B cell (primary cell): ENCODE data around the gene CEND1. TPM values are rescaled to one million over a fixed set of nuclear protein-coding genes. Genes with fewer than 3 reads are reported as not detected.
"Not testable (repeated sequence)": the region's sequence is repeated elsewhere in the genome, so short reads cannot be mapped to it uniquely, and the experiment has no call there.

Experiments used
- ATAC-seq: fragments of 200-7000 bp; cut with Tn5 transposase; one replicate; pipeline ENCODE4 v1.10.0; 2021; ENCODE audit warnings: low read depth, mild to moderate bottlenecking, moderate number of reproducible peaks, moderate library complexity
- CTCF ChIA-PET: fragments of 350-600 bp; sonication (Branson Sonifier 250); formaldehyde crosslinking; loops from one replicate; lab custom pipeline; 2021; ENCODE audit warnings: antibody characterized with exemption, inconsistent platforms; lab: Charles Lee
- POLR2A ChIA-PET: fragments of 350-600 bp; sonication (Branson Sonifier 250); formaldehyde crosslinking; loops from one replicate; lab custom pipeline; 2021; ENCODE audit warnings: antibody characterized with exemption; lab: Charles Lee
- DNase-seq: peaks from one replicate; pipeline ENCODE4 v3.0.0; 2013
- H2AFZ ChIP-seq: 2 replicates; pipeline ENCODE4 v1.6.1; 2012; ENCODE audit warnings: mild to moderate bottlenecking, low read depth, low read length; ENCODE audit not compliant: insufficient read depth, poor library complexity, severe bottlenecking
- H3K27ac ChIP-seq, 2 donors: 1 replicate in 1 of 2; 2 replicates in 1 of 2; pipeline ENCODE4 v1.5.1; 2012 to 2013; ENCODE audit warnings: low read length in 2 of 2, mild to moderate bottlenecking in 2 of 2, moderate library complexity in 1 of 2
- H3K27me3 ChIP-seq, 4 experiments: fragments of 200-600 bp in 1 of 4; sonication (generic) in 1 of 4; replicated peaks in 1 of 4; 1 replicate in 2 of 4; 2 replicates in 2 of 4; pipeline versions ENCODE4 v1.6.1 to v1.7.0; 2013 to 2016; ENCODE audit warnings: low read length in 3 of 4, mild to moderate bottlenecking in 2 of 4, mixed read lengths in 1 of 4, moderate library complexity in 1 of 4; ENCODE audit not compliant: insufficient read depth in 4 of 4, control insufficient read depth in 3 of 4; ENCODE audit errors: control extremely low read depth in 1 of 4
- H3K36me3 ChIP-seq, 2 experiments: replicated peaks in 1 of 2; 1 replicate in 1 of 2; 2 replicates in 1 of 2; pipeline versions ENCODE4 v1.6.1 to v1.7.1; 2013; ENCODE audit warnings: low read length in 1 of 2; ENCODE audit not compliant: insufficient read depth in 2 of 2, control insufficient read depth in 1 of 2; ENCODE audit errors: control extremely low read depth in 1 of 2, extremely low read depth in 1 of 2
- H3K4me1 ChIP-seq, 2 donors: fragments of 200-600 bp in 1 of 2; sonication (generic) in 1 of 2; 1 replicate in 1 of 2; 2 replicates in 1 of 2; pipeline versions ENCODE4 v1.5.1 to v1.6.1; 2013 to 2017; ENCODE audit warnings: low read length in 2 of 2; ENCODE audit not compliant: control insufficient read depth in 2 of 2, insufficient read depth in 2 of 2
- H3K4me2 ChIP-seq: replicated peaks from 2 replicates; pipeline ENCODE3; 2012; ENCODE audit warnings: mild to moderate bottlenecking, low read depth, low read length; ENCODE audit not compliant: poor library complexity, severe bottlenecking
- H3K4me3 ChIP-seq, 5 experiments: fragments of 200-600 bp in 1 of 5; sonication (generic) in 1 of 5; 1 replicate in 3 of 5; 2 replicates in 2 of 5; pipeline versions ENCODE4 v1.5.1 to v1.7.0; 2011 to 2016; ENCODE audit warnings: low read length in 4 of 5, mild to moderate bottlenecking in 4 of 5, low read depth in 2 of 5, control low read depth in 1 of 5, moderate library complexity in 1 of 5; ENCODE audit not compliant: insufficient read depth in 1 of 5; ENCODE audit errors: control extremely low read depth in 1 of 5, extremely low read depth in 1 of 5
- H3K79me2 ChIP-seq: fragments of 200-600 bp; sonication (generic); one replicate; pipeline ENCODE4 v1.6.0; 2016; ENCODE audit warnings: low read length; ENCODE audit not compliant: control insufficient read depth, insufficient read depth
- H3K9ac ChIP-seq: fragments of 200-600 bp; sonication (generic); 2 replicates; pipeline ENCODE4 v1.6.1; 2017; ENCODE audit warnings: mild to moderate bottlenecking, low read length, moderate library complexity
- H3K9me3 ChIP-seq, 3 donors: one replicate each; pipeline versions ENCODE4 v1.6.1 to v1.7.1; 2013; ENCODE audit warnings: low read length in 2 of 3; ENCODE audit not compliant: control insufficient read depth in 2 of 3, insufficient read depth in 1 of 3; ENCODE audit errors: control extremely low read depth in 1 of 3
- H4K20me1 ChIP-seq: 2 replicates; pipeline ENCODE4 v1.6.0; 2012; ENCODE audit warnings: mild to moderate bottlenecking, low read length; ENCODE audit not compliant: insufficient read depth, control insufficient read depth, poor library complexity, severe bottlenecking
- H3K27ac Mint-ChIP-seq: one replicate; pipeline ENCODE4 v1.8.0; 2021; ENCODE audit warnings: mixed read lengths
- H3K27me3 Mint-ChIP-seq: one replicate; pipeline ENCODE4 v1.8.0; 2021; ENCODE audit warnings: mixed read lengths
- H3K4me1 Mint-ChIP-seq: one replicate; pipeline ENCODE4 v1.8.0; 2021; ENCODE audit warnings: mixed read lengths
- H3K4me3 Mint-ChIP-seq: one replicate; pipeline ENCODE4 v1.8.0; 2021; ENCODE audit warnings: mixed read lengths
- H3K9me3 Mint-ChIP-seq: one replicate; pipeline ENCODE4 v1.8.0; 2022; ENCODE audit warnings: mixed read lengths; ENCODE audit not compliant: insufficient read depth
- EZH2 ChIP-seq: IDR thresholded peaks from 2 replicates; pipeline ENCODE4 v1.6.1; 2012; ENCODE audit warnings: borderline replicate concordance, low read depth, mild to moderate bottlenecking, moderate library complexity, low read length; ENCODE audit not compliant: insufficient read depth, poor library complexity, severe bottlenecking
- WGBS: methylation state at CpG from one replicate; pipeline ENCODE4 v1.1.5; 2013; ENCODE audit warnings: missing lambda C conversion rate; ENCODE audit not compliant: insufficient coverage; 5-methylcytosine and 5-hydroxymethylcytosine counted together
- intact Hi-C: fragments of 100-400 bp; cut with micrococcal nuclease; formaldehyde crosslinking; loops from one replicate; pipeline ENCODE4 v1.10.0; 2022
- polyA plus RNA-seq: library from polyadenylated mRNA; depleted of rRNA; stranded (reverse); fragments of >200 nt; gene quantifications from 2 replicates; pipeline ENCODE4 v1.2.3, GENCODE V29; 2012
- total RNA-seq, 2 donors: library from RNA; stranded (reverse); fragments of 120-200 nt in 1 of 2; gene quantifications; 1 replicate in 1 of 2; 2 replicates in 1 of 2; pipeline versions ENCODE4 v1.2.3 to v1.2.4, GENCODE V29; 2013 to 2022
- TF ChIP-seq, protein P1 (sequence below): fragments of 200-600 bp; IDR thresholded peaks from one replicate; pipeline ENCODE4 v1.8.0; 2022; ENCODE audit warnings: antibody characterized with exemption, mild to moderate bottlenecking

The CEND1 gene
- total and polyA plus RNA-seq, 2 donors (not counting 1 experiment from before 2014, with no cell fraction given), result 0.13 to 0.39 TPM

DNA sequence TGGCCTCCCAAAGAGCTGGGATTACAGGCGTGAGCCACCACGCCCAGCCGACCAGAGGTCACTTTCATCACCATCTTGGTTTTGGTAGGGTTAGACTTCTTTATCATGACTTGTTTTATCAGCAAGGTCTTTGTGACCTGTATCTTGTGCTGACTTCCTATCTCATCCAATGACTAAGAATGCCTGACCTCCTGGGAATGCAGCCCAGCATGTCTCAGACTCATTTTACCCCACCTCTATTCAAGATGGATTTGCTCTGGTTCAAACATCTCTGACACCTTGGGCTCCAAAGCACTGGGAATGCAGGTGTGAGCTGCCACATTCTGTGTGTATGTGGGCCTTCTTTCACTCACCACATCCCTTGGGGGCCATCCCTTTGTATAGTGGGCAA, 47.7 kb downstream of the CEND1 start:
- DNase-seq, result no peak
- TF ChIP-seq EZH2, result no peak
- TF ChIP-seq, protein P1, sequence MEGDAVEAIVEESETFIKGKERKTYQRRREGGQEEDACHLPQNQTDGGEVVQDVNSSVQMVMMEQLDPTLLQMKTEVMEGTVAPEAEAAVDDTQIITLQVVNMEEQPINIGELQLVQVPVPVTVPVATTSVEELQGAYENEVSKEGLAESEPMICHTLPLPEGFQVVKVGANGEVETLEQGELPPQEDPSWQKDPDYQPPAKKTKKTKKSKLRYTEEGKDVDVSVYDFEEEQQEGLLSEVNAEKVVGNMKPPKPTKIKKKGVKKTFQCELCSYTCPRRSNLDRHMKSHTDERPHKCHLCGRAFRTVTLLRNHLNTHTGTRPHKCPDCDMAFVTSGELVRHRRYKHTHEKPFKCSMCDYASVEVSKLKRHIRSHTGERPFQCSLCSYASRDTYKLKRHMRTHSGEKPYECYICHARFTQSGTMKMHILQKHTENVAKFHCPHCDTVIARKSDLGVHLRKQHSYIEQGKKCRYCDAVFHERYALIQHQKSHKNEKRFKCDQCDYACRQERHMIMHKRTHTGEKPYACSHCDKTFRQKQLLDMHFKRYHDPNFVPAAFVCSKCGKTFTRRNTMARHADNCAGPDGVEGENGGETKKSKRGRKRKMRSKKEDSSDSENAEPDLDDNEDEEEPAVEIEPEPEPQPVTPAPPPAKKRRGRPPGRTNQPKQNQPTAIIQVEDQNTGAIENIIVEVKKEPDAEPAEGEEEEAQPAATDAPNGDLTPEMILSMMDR, result no peak
- Histone ChIP-seq H3K27me3 (peaks cover 0 to 7% (median 0%) of the 10 kb centered on the region in 4 experiments), H3K36me3 (no peaks in the 10 kb centered on the region), H3K79me2 (no peaks in the 10 kb centered on the region), H3K9me3 (no peaks in the 10 kb centered on the region), H4K20me1 (no peaks in the 10 kb centered on the region), H3K9ac (no peak overlapping the region), H3K4me1 (peaks cover 14 to 15% of the 10 kb centered on the region in 2 donors), H3K4me2 (no peak overlapping the region), H3K4me3 (no peak overlapping the region), H2AFZ (no peak overlapping the region), H3K27ac (no peak overlapping the region)
- ChIA-PET POLR2A (no interaction called here), CTCF (interaction anchor here (2.9 kb wide), 1 partner anchor 16 kb away, joined by 6 read pairs; no protein-coding TSS in a partner anchor)
- no peak overlapping the region for H3K4me3 Mint-ChIP-seq
- H3K27me3 Mint-ChIP-seq, result peaks cover 16% of the 10 kb centered on the region
- ATAC-seq, result no peak
- WGBS, result 100% methylated on average over 1 of the region's 3 CpGs
- intact Hi-C loops, result no loop called here
- no peaks in the 10 kb centered on the region for H3K9me3 Mint-ChIP-seq
- no peak overlapping the region for H3K27ac Mint-ChIP-seq
- H3K4me1 Mint-ChIP-seq, result peaks cover 13% of the 10 kb centered on the region

DNA sequence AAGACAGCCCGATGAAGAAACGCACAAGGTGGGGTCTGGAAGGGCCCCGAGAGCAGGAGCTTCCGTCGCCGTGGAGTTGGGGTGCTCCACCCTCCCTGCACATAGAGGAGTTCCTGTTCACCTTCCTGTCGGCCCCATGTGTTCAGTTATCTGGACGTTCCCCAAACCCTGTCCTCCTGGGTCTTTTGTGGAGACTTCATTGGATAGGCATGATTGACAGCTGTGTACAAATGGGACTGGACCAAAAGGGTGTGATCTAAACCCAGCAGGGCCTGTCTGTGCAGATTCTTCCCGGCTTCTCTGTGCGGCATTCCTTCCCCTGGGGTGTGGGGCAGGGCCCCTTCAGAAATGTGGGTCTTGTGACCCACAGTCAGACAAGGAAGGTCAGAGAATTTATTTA, 52.0 kb downstream of the CEND1 start:
- POLR2A ChIA-PET, H3K27me3 ChIP-seq, H3K36me3 ChIP-seq, H3K9me3 Mint-ChIP-seq, H3K9me3 ChIP-seq, H3K27ac ChIP-seq, intact Hi-C loops, H3K27ac Mint-ChIP-seq, H3K79me2 ChIP-seq, H4K20me1 ChIP-seq: not testable (repeated sequence)
- Histone ChIP-seq H3K4me1 (peaks cover 10 to 11% of the 10 kb centered on the region in 2 donors), H3K4me3 (peak overlapping the region in 1 of 5 experiments; percentile 34), H3K4me2 (peak overlapping the region; percentile 50), H2AFZ (peak overlapping the region; percentile 35), H3K9ac (peak overlapping the region; percentile 36)
- 19% methylated on average over 8 of the region's 10 CpGs for WGBS
- Mint-ChIP-seq H3K4me3 (peak overlapping the region; percentile 60), H3K27me3 (peaks cover 20% of the 10 kb centered on the region), H3K4me1 (peaks cover 12% of the 10 kb centered on the region)
- CTCF ChIA-PET, result interaction anchor here (0.9 to 1.3 kb wide), 2 partner anchors 12 to 183 kb away, joined by 3 read pairs; no protein-coding TSS in a partner anchor
- ATAC-seq (peak; percentile 14), DNase-seq (peak; percentile 24)
